ENCODE data around the gene UGT1A10.

Gene UGT1A10

DNA sequence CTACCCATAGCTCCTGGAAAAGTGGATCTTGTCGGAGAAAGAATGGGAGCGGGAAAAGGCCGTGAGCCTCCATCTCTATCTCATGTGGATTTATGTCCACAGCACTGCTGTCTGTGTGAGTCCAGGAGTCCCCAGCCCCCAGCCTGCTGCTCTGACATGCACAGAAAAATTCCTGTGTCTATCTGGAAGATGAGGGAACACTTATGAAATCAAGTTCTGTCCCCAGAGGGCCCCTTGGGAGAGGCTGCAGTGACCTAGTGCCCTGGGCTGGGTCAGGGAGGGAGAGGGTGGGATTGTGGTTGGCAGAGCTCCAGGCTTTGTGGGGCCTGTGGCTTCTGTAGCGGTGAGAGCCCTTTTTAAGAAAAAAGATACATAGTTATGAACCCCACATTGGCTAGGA is 180.5 kb downstream of the UGT1A10 start:
- no peak for DNase-seq
- peaks cover 25% of the 10 kb centered on the region for H3K4me1 Mint-ChIP-seq
- peaks cover 31% of the 10 kb centered on the region for H3K27me3 Mint-ChIP-seq (ENCODE audit: low read depth, poor library complexity)
- H3K27ac Mint-ChIP-seq = peak overlapping the region; percentile 76
- no peak overlapping the region for H3K4me3 Mint-ChIP-seq
- no peaks in the 10 kb centered on the region for H3K36me3 Mint-ChIP-seq (ENCODE audit: low read depth)
- H3K9me3 Mint-ChIP-seq = no peaks in the 10 kb centered on the region
- TF ChIP-seq, protein P1, sequence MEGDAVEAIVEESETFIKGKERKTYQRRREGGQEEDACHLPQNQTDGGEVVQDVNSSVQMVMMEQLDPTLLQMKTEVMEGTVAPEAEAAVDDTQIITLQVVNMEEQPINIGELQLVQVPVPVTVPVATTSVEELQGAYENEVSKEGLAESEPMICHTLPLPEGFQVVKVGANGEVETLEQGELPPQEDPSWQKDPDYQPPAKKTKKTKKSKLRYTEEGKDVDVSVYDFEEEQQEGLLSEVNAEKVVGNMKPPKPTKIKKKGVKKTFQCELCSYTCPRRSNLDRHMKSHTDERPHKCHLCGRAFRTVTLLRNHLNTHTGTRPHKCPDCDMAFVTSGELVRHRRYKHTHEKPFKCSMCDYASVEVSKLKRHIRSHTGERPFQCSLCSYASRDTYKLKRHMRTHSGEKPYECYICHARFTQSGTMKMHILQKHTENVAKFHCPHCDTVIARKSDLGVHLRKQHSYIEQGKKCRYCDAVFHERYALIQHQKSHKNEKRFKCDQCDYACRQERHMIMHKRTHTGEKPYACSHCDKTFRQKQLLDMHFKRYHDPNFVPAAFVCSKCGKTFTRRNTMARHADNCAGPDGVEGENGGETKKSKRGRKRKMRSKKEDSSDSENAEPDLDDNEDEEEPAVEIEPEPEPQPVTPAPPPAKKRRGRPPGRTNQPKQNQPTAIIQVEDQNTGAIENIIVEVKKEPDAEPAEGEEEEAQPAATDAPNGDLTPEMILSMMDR (IDR thresholded peaks at IDR 0.05) = no peak

DNA sequence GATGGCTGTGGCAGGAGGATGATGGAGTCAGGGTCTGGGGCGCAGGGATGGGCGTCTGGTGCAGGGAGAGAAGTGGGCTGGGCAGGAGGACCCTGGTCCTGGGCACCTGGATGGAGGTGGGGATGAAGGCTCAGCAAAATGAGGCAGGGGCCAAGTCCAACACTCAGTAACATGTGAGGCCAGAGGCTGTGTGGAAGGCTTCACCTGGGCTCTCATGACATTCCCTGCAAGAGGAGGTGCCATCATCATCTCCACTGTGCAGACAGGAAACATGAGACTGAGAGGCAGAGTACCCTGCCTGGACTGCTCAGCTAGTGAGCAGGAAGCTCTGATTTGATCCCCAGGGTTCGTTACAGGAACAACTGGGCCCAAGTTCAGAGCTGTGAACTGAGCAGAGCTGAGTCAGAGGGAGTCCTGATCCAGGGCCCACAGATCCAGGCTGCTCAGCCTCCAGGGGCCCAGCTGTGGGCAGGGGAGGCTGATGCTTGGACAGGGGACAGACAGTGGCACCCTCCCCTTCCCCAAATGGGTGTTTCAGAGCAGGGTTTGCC is 181.2 kb downstream of the UGT1A10 start:
- Mint-ChIP-seq H3K27ac (no peak overlapping the region), H3K9me3 (no peaks in the 10 kb centered on the region), H3K4me3 (no peak overlapping the region), H3K36me3 (ENCODE audit: low read depth) (no peaks in the 10 kb centered on the region), H3K27me3 (ENCODE audit: low read depth, poor library complexity) (peaks cover 31% of the 10 kb centered on the region), H3K4me1 (peaks cover 25% of the 10 kb centered on the region)
- no peak for DNase-seq
- TF ChIP-seq, protein P1 (IDR thresholded peaks at IDR 0.05) = no peak

DNA sequence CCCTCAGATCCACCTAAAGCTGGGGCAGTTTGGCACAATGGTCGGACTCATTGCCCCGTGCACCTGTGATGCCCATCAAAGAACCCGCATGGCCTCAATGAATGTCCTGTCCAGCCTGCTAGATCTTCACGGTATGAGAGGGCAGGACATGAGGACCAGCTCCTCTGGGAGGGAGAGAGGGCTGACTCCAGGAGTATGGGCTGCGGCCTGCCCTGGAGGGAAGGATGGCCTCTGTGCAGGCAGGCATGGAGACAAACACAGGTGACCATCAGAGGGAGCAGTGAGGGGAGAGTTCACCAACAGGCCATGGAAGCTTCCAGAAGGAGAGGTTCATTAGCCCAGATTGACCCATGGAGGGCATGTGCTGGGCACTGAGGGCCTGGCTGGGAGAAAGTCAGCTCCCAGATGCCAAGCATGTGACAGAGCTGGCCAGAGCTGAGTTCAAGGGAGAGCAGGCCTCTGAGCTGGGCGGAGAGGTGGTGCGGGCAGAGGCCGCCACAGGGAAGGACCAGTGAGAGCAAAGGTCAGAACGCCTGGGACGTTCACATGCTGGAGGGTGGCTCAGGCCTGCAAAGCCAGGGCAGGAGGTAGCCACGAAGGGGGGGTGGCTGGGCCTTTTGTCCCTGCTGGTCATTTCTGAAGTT is 181.9 kb downstream of the UGT1A10 start:
- no peak overlapping the region for H3K27ac Mint-ChIP-seq
- H3K36me3 Mint-ChIP-seq (ENCODE audit: low read depth) = no peaks in the 10 kb centered on the region

DNA sequence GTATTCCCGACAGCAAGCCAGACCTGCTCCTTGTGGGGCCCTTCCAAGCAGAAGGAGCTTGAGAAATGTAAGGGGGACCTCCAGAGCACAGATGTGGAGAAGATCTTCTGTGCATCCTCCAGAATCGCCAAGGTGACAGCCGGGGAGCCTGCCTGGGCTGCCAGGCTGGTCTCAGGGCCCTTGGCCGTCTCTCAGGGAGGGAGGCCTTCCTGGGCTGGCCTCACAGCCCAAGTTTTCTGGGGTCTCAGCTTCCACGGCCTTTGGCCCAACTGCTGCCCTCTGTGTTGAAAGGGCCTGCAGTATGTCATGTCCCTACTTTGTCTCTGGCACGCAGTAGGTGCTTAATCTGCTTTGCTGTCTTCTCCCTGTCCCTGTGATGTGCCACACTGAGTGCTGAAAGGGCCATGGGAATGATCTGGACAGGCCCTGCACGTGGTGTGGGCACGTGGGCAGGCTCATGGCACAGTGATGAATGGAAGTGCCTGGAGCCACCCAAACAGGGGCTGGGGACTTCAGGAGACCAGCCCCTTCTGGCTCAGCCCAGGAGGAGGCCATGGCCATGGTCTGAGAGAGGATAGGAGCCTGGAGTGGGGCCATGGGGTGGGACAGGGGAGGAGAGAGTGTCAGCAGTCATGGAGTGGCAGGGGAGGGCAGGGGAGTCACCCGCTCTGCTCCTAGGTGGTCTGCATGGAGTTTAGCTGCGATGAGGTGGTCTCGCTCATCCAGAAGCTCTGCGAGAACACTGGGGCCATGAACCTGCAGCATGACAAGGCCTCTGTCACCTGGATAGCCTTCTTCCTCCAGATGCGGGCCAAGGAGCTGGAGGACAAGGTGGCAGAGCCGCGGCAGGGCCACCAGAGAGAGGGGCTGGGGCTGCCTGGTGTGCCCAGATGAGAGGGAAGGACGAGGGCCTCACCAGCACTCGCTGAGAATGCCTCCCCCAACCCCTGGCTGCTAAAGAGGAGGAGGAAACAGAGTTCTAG is 182.7 kb downstream of the UGT1A10 start:
- Mint-ChIP-seq H3K27ac (no peak overlapping the region), H3K4me3 (no peak overlapping the region), H3K4me1 (peaks cover 19% of the 10 kb centered on the region), H3K36me3 (ENCODE audit: low read depth) (no peaks in the 10 kb centered on the region), H3K27me3 (ENCODE audit: low read depth, poor library complexity) (peaks cover 25% of the 10 kb centered on the region), H3K9me3 (no peaks in the 10 kb centered on the region)
- TF ChIP-seq, protein P1 (IDR thresholded peaks at IDR 0.05) = no peak
- no peak for DNase-seq

More for the DNA sequence above, 181.9 kb downstream of the UGT1A10 start:
- Mint-ChIP-seq H3K4me3 (no peak overlapping the region), H3K27me3 (ENCODE audit: low read depth, poor library complexity) (peaks cover 28% of the 10 kb centered on the region), H3K4me1 (peaks cover 25% of the 10 kb centered on the region), H3K9me3 (no peaks in the 10 kb centered on the region)
- DNase-seq = no peak
- TF ChIP-seq, protein P1 (IDR thresholded peaks at IDR 0.05) = no peak

DNA sequence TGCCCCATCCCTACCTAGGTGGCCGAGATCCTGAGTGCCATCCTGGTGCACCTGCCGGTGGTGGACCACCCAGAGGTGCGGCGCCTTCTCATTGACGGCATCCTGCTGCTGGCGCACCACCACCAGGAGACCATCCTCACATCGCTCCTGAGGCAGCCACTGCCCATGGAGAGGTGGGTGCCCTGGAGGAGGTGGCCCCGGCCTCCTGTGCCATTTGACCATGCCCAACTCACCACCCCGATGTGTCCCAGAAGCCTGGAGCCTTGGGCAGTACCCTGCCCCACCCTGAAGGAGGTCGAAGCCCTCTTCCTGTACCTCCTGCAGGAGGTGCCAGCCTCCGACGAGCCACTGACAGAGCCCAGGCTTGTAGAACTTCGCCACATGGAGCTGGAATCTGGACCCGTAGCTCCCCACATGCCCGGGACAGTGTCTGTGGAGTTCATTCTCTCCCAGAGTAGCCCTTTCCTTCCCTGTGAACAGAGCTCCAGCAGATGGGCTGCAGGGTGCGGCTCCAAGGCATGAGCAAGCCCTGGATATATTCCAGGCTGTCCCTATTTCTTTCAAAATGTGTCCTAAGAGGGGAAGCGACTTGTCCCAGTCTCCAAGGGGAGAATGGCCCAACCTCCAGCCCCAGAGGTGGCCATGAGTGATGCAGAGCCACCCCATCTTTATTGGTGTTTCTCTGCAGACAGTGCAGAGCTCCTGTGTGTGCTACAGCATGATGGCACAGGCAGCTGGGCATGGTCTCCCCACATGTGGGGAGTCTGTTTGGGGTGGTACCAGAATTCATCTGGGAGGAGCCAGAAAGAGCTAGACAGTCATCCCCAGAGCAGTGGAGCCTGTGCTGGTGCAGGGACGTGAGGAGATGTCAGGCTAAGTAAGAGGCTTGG is 183.9 kb downstream of the UGT1A10 start:
- no peaks in the 10 kb centered on the region for H3K36me3 Mint-ChIP-seq (ENCODE audit: low read depth)
- DNase-seq = no peak
- no peak overlapping the region for H3K27ac Mint-ChIP-seq
- TF ChIP-seq, protein P1 (IDR thresholded peaks at IDR 0.05) = no peak
- peaks cover 15% of the 10 kb centered on the region for H3K27me3 Mint-ChIP-seq (ENCODE audit: low read depth, poor library complexity)
- H3K4me3 Mint-ChIP-seq = no peak overlapping the region
- peaks cover 17% of the 10 kb centered on the region for H3K4me1 Mint-ChIP-seq
- no peaks in the 10 kb centered on the region for H3K9me3 Mint-ChIP-seq
